Adrenal gland (tissue), 12 donors: Measurements from ENCODE around the gene RHPN2. TPM values are rescaled to one million over a fixed set of nuclear protein-coding genes. Genes with fewer than 3 reads are reported as not detected.

Experiments
- DNase-seq, 7 donors: peaks; one replicate each; pipeline ENCODE4 v3.0.0-alpha.2; 2019 to 2020
- H3K27ac ChIP-seq, 5 donors: fragments of 200-600 bp; sonication (generic) in 4 of 5; 1 replicate in 3 of 5; 2 replicates in 2 of 5; pipeline versions ENCODE4 v1.5.1 to v1.8.0; 2016 to 2020; ENCODE audit warnings: mild to moderate bottlenecking in 1 of 5
- H3K27me3 ChIP-seq: fragments of 200-600 bp; 2 replicates; pipeline ENCODE4 v1.8.0; 2021
- H3K36me3 ChIP-seq, 2 donors: fragments of 200-600 bp; replicated peaks in 1 of 2; 1 replicate in 1 of 2; 2 replicates in 1 of 2; pipeline versions ENCODE4 v1.5.1 to v1.8.0; 2018 to 2022
- H3K4me1 ChIP-seq, 2 donors: fragments of 200-600 bp; replicated peaks in 1 of 2; 1 replicate in 1 of 2; 2 replicates in 1 of 2; pipeline versions ENCODE4 v1.5.1 to v1.8.0; 2018 to 2021
- H3K4me3 ChIP-seq, 4 donors: fragments of 200-600 bp; sonication (generic) in 3 of 4; one replicate each; pipeline ENCODE4 v1.5.1; 2016 to 2018
- H3K9me3 ChIP-seq, 3 donors: fragments of 200-600 bp; sonication (generic) in 1 of 3; replicated peaks in 1 of 3; 1 replicate in 2 of 3; 2 replicates in 1 of 3; pipeline versions ENCODE4 v1.5.1 to v1.8.0; 2016 to 2021
- CTCF ChIP-seq, 6 experiments: fragments of 450-650 bp in 4 of 6; fragments of 200-600 bp in 2 of 6; sonication (generic) in 1 of 6; IDR thresholded peaks; 1 replicate in 5 of 6; 2 replicates in 1 of 6; pipeline versions ENCODE4 v1.5.1 to v1.8.0; 2016 to 2021; ENCODE audit warnings: antibody characterized with exemption in 6 of 6, mild to moderate bottlenecking in 2 of 6, moderate library complexity in 1 of 6
- POLR2A ChIP-seq, 2 donors: fragments of 450-650 bp; IDR thresholded peaks; one replicate each; pipeline ENCODE4 v1.6.1; 2017; ENCODE audit warnings: antibody characterized with exemption in 2 of 2, mild to moderate bottlenecking in 2 of 2, moderate library complexity in 1 of 2
- WGBS, 4 donors: extraction: QIAGEN DNeasy Blood & Tissue Kit in 2 of 4; methylation state at CpG; one replicate each; pipeline versions ENCODE4 v1.1.5 to v1.1.7; 2013 to 2017; 5-methylcytosine and 5-hydroxymethylcytosine counted together
- intact Hi-C, 2 donors: fragments of 100-400 bp; cut with DNase I; formaldehyde crosslinking; loops; one replicate each; pipeline versions ENCODE4 v1.14.1 to v1.15.0; 2022 to 2023
- polyA plus RNA-seq, 3 donors: library from polyadenylated mRNA; stranded (reverse); fragments of 200-250 nt in 2 of 3; fragments of 350-450 nt in 1 of 3; fragmentation: Illumina TruSeq in 1 of 3; extraction: RNeasy Lipid Tissue Mini Kit (QIAGEN cat#74804) in 1 of 3; gene quantifications; one replicate each; pipeline ENCODE4 v1.2.3, GENCODE V29; 2013 to 2014
- total RNA-seq, 9 donors: library from RNA; depleted of rRNA in 4 of 9; stranded (reverse); fragments of >200 nt in 4 of 9; fragments of 120-200 nt in 1 of 9; fragmentation: NEBNext Ultra II Directional in 1 of 9; extraction: Animal tissue kit (Norgen Biotek cat#: 25700) in 1 of 9; gene quantifications; one replicate each; pipeline versions ENCODE4 v1.1.0 to v1.2.4, GENCODE V29; 2013 to 2023
- donor health status: healthy with polysubstance abuse.
- donor health status: Bipolar disorder and iron deficiency.
- donor health status: DM: yes; HTN: yes; CAD: no.
- donor health status: DM: no; HTN: no; CAD: no.
- donor health status: DM: no; HTN: no; CAD: no.
- donor health status: DM: yes; HTN: yes; CAD: no.

Gene RHPN2
- total and polyA plus RNA-seq, 12 donors: 0.52 to 1.3 (median 1.0) TPM; not detected in 1

GRCh38 chr19:33096005-33096404 is 31.3 kb upstream of the RHPN2 start:
- Histone ChIP-seq H3K27me3 (no peaks in the 10 kb centered on the region), H3K4me3 (no peak overlapping the region), H3K36me3 (peaks cover 0 to 84% of the 10 kb centered on the region in 2 donors), H3K4me1 (no peaks in the 10 kb centered on the region), H3K9me3 (no peaks in the 10 kb centered on the region), H3K27ac (no peak overlapping the region)
- TF ChIP-seq POLR2A (IDR thresholded peaks at IDR 0.05) (no peak), CTCF (IDR thresholded peaks at IDR 0.05) (no peak)
- 89 to 92% (median 90%) methylated on average over 4 of the region's 4 CpGs for WGBS, 4 donors
- no peak for DNase-seq
- intact Hi-C loops: no loop called here

GRCh38 chr19:33094436-33095067 is 29.9 kb upstream of the RHPN2 start:
- H3K4me3 ChIP-seq: no peak overlapping the region
- no peak overlapping the region for H3K27ac ChIP-seq
- intact Hi-C loops: no loop called here
- 90 to 98% (median 92%) methylated on average over 6 of the region's 6 CpGs for WGBS, 4 donors
- no peak for TF ChIP-seq POLR2A (IDR thresholded peaks at IDR 0.05)
- no peak for TF ChIP-seq CTCF (IDR thresholded peaks at IDR 0.05)
- peaks cover 0 to 86% of the 10 kb centered on the region in 2 donors for H3K36me3 ChIP-seq
- no peaks in the 10 kb centered on the region for H3K27me3 ChIP-seq
- H3K4me1 ChIP-seq: no peaks in the 10 kb centered on the region
- no peaks in the 10 kb centered on the region for H3K9me3 ChIP-seq
- no peak for DNase-seq

GRCh38 chr19:33093420-33094210 is 28.9 kb upstream of the RHPN2 start:
- Histone ChIP-seq H3K4me1 (no peaks in the 10 kb centered on the region), H3K9me3 (no peaks in the 10 kb centered on the region), H3K4me3 (no peak overlapping the region), H3K27me3 (no peaks in the 10 kb centered on the region), H3K27ac (no peak overlapping the region), H3K36me3 (peaks cover 0 to 94% of the 10 kb centered on the region in 2 donors)
- no peak for DNase-seq
- intact Hi-C loops: no loop called here
- TF ChIP-seq POLR2A (IDR thresholded peaks at IDR 0.05) (no peak), CTCF (IDR thresholded peaks at IDR 0.05) (no peak)
- WGBS, 4 donors: 90 to 95% (median 94%) methylated on average over 11 of the region's 11 CpGs

- H3K9me3 ChIP-seq: no peaks in the 10 kb centered on the region
- no peaks in the 10 kb centered on the region for H3K27me3 ChIP-seq
- no peak overlapping the region for H3K4me3 ChIP-seq
- DNase-seq: no peak
- intact Hi-C loops: no loop called here
- WGBS, 4 donors: 73 to 88% (median 87%) methylated on average over 3 of the region's 3 CpGs
- H3K36me3 ChIP-seq: peaks cover 0 to 68% of the 10 kb centered on the region in 2 donors
- H3K27ac ChIP-seq: no peak overlapping the region
- TF ChIP-seq POLR2A (IDR thresholded peaks at IDR 0.05) (no peak), CTCF (IDR thresholded peaks at IDR 0.05) (no peak)
- H3K4me1 ChIP-seq: no peaks in the 10 kb centered on the region
Measured at GRCh38 chr19:33090179-33090578, 25.5 kb upstream of the RHPN2 start.
